SU-DHL-6 (cell line): ENCODE results near the gene NT5DC1.

Source experiments
- H2AFZ ChIP-seq: fragments of 200-600 bp; sonication (generic); 2 replicates; pipeline ENCODE4 v1.6.1; 2014; ENCODE audit warnings: low read depth, mild to moderate bottlenecking, moderate library complexity, mixed read lengths, antibody characterized with exemption, low read length; ENCODE audit not compliant: severe bottlenecking
- H3F3A ChIP-seq: fragments of 200-600 bp; shearing (Covaris generic); 2 replicates; pipeline ENCODE4 v1.6.0; 2016; ENCODE audit warnings: antibody characterized with exemption, mild to moderate bottlenecking; ENCODE audit not compliant: insufficient read depth
- H3K27ac ChIP-seq: fragments of 200-600 bp; sonication (generic); 2 replicates; pipeline ENCODE4 v1.5.1; 2016; ENCODE audit warnings: low read depth, mild to moderate bottlenecking, low read length, moderate library complexity, mixed read lengths
- H3K27me3 ChIP-seq: fragments of 200-600 bp; sonication (generic), shearing (Covaris generic); 2 replicates; pipeline ENCODE4 v1.6.0; 2014; ENCODE audit warnings: mild to moderate bottlenecking, low read length
- H3K36me3 ChIP-seq: fragments of 200-600 bp; sonication (generic); 2 replicates; pipeline ENCODE4 v1.6.1; 2014; ENCODE audit warnings: mild to moderate bottlenecking, low read length, mixed read lengths
- H3K4me2 ChIP-seq: fragments of 300-600, 200-600 bp; shearing (Covaris generic), sonication (generic); 2 replicates; pipeline ENCODE4 v1.6.0; 2014; ENCODE audit warnings: low read length, low read depth, mild to moderate bottlenecking; ENCODE audit not compliant: poor library complexity, severe bottlenecking
- H3K4me3 ChIP-seq: fragments of 200-600 bp; sonication (generic); 2 replicates; pipeline ENCODE4 v1.5.1; 2014; ENCODE audit warnings: antibody characterized with exemption, low read length, mild to moderate bottlenecking, mixed read lengths; ENCODE audit not compliant: insufficient read depth, poor library complexity, severe bottlenecking
- H3K79me2 ChIP-seq: fragments of 200-600 bp; sonication (generic); 2 replicates; pipeline ENCODE4 v1.6.1; 2014; ENCODE audit warnings: mild to moderate bottlenecking, low read length, moderate library complexity; ENCODE audit not compliant: insufficient read depth
- H3K9ac ChIP-seq: fragments of 200-600 bp; sonication (generic); 2 replicates; pipeline ENCODE4 v1.7.0; 2014; ENCODE audit warnings: mild to moderate bottlenecking, low read length
- H3K9me2 ChIP-seq: fragments of 200-600 bp; sonication (generic); replicated peaks from 2 replicates; pipeline ENCODE4 v1.6.1; 2014; ENCODE audit warnings: low read length; ENCODE audit not compliant: insufficient read depth
- H3K9me3 ChIP-seq: fragments of 200-600 bp; sonication (generic); 2 replicates; pipeline ENCODE4 v1.6.1; 2014; ENCODE audit warnings: low read length, mixed read lengths; ENCODE audit not compliant: insufficient read depth
- H4K20me1 ChIP-seq: fragments of 200-600 bp; sonication (generic); 2 replicates; pipeline ENCODE4 v1.6.1; 2014; ENCODE audit warnings: low read depth, mild to moderate bottlenecking, antibody characterized with exemption, low read length, moderate library complexity, mixed read lengths
- CTCF ChIP-seq: fragments of 200-600 bp; sonication (generic); IDR thresholded peaks from one replicate; pipeline ENCODE4 v1.5.1; 2017; ENCODE audit warnings: antibody characterized with exemption, mild to moderate bottlenecking, low read length, moderate library complexity; ENCODE audit not compliant: insufficient read depth, poor library complexity, severe bottlenecking
- EZH2phosphoT487 ChIP-seq: fragments of 200-600 bp; sonication (generic), shearing (Covaris generic); conservative IDR thresholded peaks from 2 replicates; pipeline ENCODE4 v1.6.1; 2018; ENCODE audit warnings: mild to moderate bottlenecking, antibody characterized with exemption, low read length, moderate library complexity, mixed read lengths

NT5DC1 gene

GRCh38 chr6:116298973-116299372, 198.3 kb downstream of the NT5DC1 start:
- no peaks in the 10 kb centered on the region for H3F3A ChIP-seq
- H3K4me2 ChIP-seq: no peak overlapping the region
- H3K27ac ChIP-seq: no peak overlapping the region
- H2AFZ ChIP-seq: no peak overlapping the region
- H3K9ac ChIP-seq: no peak overlapping the region
- no peaks in the 10 kb centered on the region for H3K9me3 ChIP-seq
- H3K79me2 ChIP-seq: no peaks in the 10 kb centered on the region
- no peaks in the 10 kb centered on the region for H3K36me3 ChIP-seq
- no peaks in the 10 kb centered on the region for H4K20me1 ChIP-seq
- no peak for TF ChIP-seq CTCF
- TF ChIP-seq EZH2phosphoT487: no peak
- no peaks in the 10 kb centered on the region for H3K27me3 ChIP-seq
- no peak overlapping the region for H3K4me3 ChIP-seq
- no peaks in the 10 kb centered on the region for H3K9me2 ChIP-seq
